Transverse colon (tissue), 4 donors: ENCODE measurements around the gene CFAP91. TPM values are rescaled to one million over a fixed set of nuclear protein-coding genes. Genes with fewer than 3 reads are reported as not detected.

Experiments
- DNase-seq: peaks from one replicate; pipeline ENCODE4 v3.0.0-alpha.2; 2019
- H3K27ac ChIP-seq, 4 donors: fragments of 200-600 bp; sonication (generic); 2 replicates each; pipeline ENCODE4 v1.5.1; 2016 to 2018; ENCODE audit warnings: inconsistent platforms in 4 of 4
- H3K27me3 ChIP-seq: fragments of 200-600 bp; sonication (generic); 2 replicates; pipeline ENCODE4 v1.5.1; 2017; ENCODE audit warnings: inconsistent platforms
- H3K36me3 ChIP-seq, 4 donors: fragments of 200-600 bp; sonication (generic); 2 replicates each; pipeline ENCODE4 v1.5.1; 2017 to 2019; ENCODE audit warnings: inconsistent platforms in 4 of 4
- H3K4me1 ChIP-seq, 4 donors: fragments of 200-600 bp; sonication (generic); 2 replicates each; pipeline ENCODE4 v1.5.1; 2017 to 2020; ENCODE audit warnings: inconsistent platforms in 4 of 4
- H3K4me3 ChIP-seq, 4 donors: fragments of 200-600 bp; sonication (generic); 1 replicate in 1 of 4; 2 replicates in 3 of 4; pipeline versions ENCODE4 v1.5.1 to v1.6.1; 2017 to 2019; ENCODE audit warnings: inconsistent platforms in 4 of 4
- H3K9me3 ChIP-seq, 2 donors: fragments of 200-600 bp; sonication (generic); 2 replicates each; pipeline ENCODE4 v1.5.1; 2017 to 2019; ENCODE audit warnings: inconsistent platforms in 2 of 2
- CTCF ChIP-seq, 5 experiments: fragments of 200-600 bp in 3 of 5; fragments of 450-650 bp in 2 of 5; sonication (generic) in 3 of 5; IDR thresholded peaks; 1 replicate in 2 of 5; 2 replicates in 3 of 5; pipeline ENCODE4 v1.5.1; 2016 to 2017; ENCODE audit warnings: antibody characterized with exemption in 5 of 5, inconsistent platforms in 3 of 5, mild to moderate bottlenecking in 2 of 5, moderate library complexity in 1 of 5
- EP300 ChIP-seq: sonication (generic); formaldehyde crosslinking; IDR thresholded peaks from one replicate; pipeline ENCODE4 v1.6.1; 2017; ENCODE audit warnings: antibody characterized with exemption, low read depth
- POLR2A ChIP-seq: fragments of 450-650 bp; IDR thresholded peaks from one replicate; pipeline ENCODE4 v1.6.1; 2016; ENCODE audit warnings: antibody characterized with exemption, mild to moderate bottlenecking, moderate library complexity
- POLR2AphosphoS5 ChIP-seq, 3 donors: sonication (generic); formaldehyde crosslinking; IDR thresholded peaks; one replicate each; pipeline ENCODE4 v1.6.1; 2016; ENCODE audit warnings: antibody characterized with exemption in 3 of 3
- WGBS, 2 donors: methylation state at CpG; one replicate each; pipeline ENCODE4 v1.1.5; 2018; ENCODE audit warnings: low coverage in 1 of 2; 5-methylcytosine and 5-hydroxymethylcytosine counted together
- in situ Hi-C, 4 donors: fragments of 200-750 bp; cut with MboI; loops; one replicate each; pipeline versions ENCODE4 v1.15.0 to v1.15.1; 2017; ENCODE audit warnings: low sequenced_read_pairs in 3 of 4, low pct_ligation_motif_present in 1 of 4, low pct_unique_long_range_greater_than_20kb in 1 of 4
- intact Hi-C: fragments of 100-400 bp; cut with DNase I; formaldehyde crosslinking; loops from one replicate; pipeline ENCODE4 v1.15.1; 2023; ENCODE audit warnings: low total_unique reads
- total RNA-seq, 4 donors: library from RNA; depleted of rRNA; stranded (reverse); fragments of >200 nt; gene quantifications; one replicate each; pipeline ENCODE4 v1.1.0, GENCODE V29; 2016

The CFAP91 gene
- total RNA-seq, 4 donors from 2014 or later = 1.4 to 5.4 TPM; not detected in 2

GRCh38 chr3:119726909-119727308 is 24.1 kb downstream of the CFAP91 start:
- 65 to 73% methylated on average over 2 of the region's 2 CpGs for WGBS, 2 donors
- Histone ChIP-seq H3K9me3 (no peaks in the 10 kb centered on the region), H3K36me3 (no peaks in the 10 kb centered on the region), H3K4me3 (no peak overlapping the region), H3K27ac (no peak overlapping the region), H3K4me1 (no peaks in the 10 kb centered on the region), H3K27me3 (no peaks in the 10 kb centered on the region)
- intact Hi-C loops = no loop called here
- DNase-seq = no peak
- TF ChIP-seq EP300 = no peak
- TF ChIP-seq CTCF (IDR thresholded peaks at IDR 0.05) = no peak
- TF ChIP-seq POLR2AphosphoS5 (IDR thresholded peaks at IDR 0.05) = no peak
- no peak for TF ChIP-seq POLR2A
- in situ Hi-C loops = no loop called here

GRCh38 chr3:119729996-119730395 is 27.2 kb downstream of the CFAP91 start:
- 92 to 95% methylated on average over 6 of the region's 6 CpGs for WGBS, 2 donors
- Histone ChIP-seq H3K4me1 (no peaks in the 10 kb centered on the region), H3K36me3 (no peaks in the 10 kb centered on the region), H3K27me3 (no peaks in the 10 kb centered on the region), H3K9me3 (no peaks in the 10 kb centered on the region), H3K4me3 (no peak overlapping the region), H3K27ac (no peak overlapping the region)
- DNase-seq = no peak
- intact Hi-C loops = no loop called here
- in situ Hi-C loops = no loop called here
- TF ChIP-seq CTCF (IDR thresholded peaks at IDR 0.05) = no peak
- TF ChIP-seq POLR2A = no peak
- no peak for TF ChIP-seq EP300
- no peak for TF ChIP-seq POLR2AphosphoS5 (IDR thresholded peaks at IDR 0.05)

GRCh38 chr3:119731560-119732343 is 28.9 kb downstream of the CFAP91 start:
- Histone ChIP-seq H3K4me1 (no peaks in the 10 kb centered on the region), H3K27ac (no peak overlapping the region), H3K27me3 (no peaks in the 10 kb centered on the region), H3K9me3 (no peaks in the 10 kb centered on the region), H3K36me3 (no peaks in the 10 kb centered on the region), H3K4me3 (no peak overlapping the region)
- intact Hi-C loops (no loop called here), in situ Hi-C loops (no loop called here)
- no peak for TF ChIP-seq POLR2AphosphoS5 (IDR thresholded peaks at IDR 0.05)
- TF ChIP-seq POLR2A = no peak
- no peak for TF ChIP-seq EP300
- TF ChIP-seq CTCF (IDR thresholded peaks at IDR 0.05) = no peak
- WGBS, 2 donors = 74 to 87% methylated on average over 7 to 8 of the region's 8 CpGs
- no peak for DNase-seq

GRCh38 chr3:119733812-119734211 is 31.0 kb downstream of the CFAP91 start:
- Histone ChIP-seq H3K9me3 (no peaks in the 10 kb centered on the region), H3K27me3 (no peaks in the 10 kb centered on the region), H3K27ac (no peak overlapping the region), H3K4me3 (no peak overlapping the region), H3K36me3 (no peaks in the 10 kb centered on the region), H3K4me1 (no peaks in the 10 kb centered on the region)
- in situ Hi-C loops (no loop called here), intact Hi-C loops (no loop called here)
- WGBS, 2 donors = 87 to 96% methylated on average over 3 to 5 of the region's 5 CpGs
- TF ChIP-seq EP300 = no peak
- no peak for TF ChIP-seq POLR2AphosphoS5 (IDR thresholded peaks at IDR 0.05)
- no peak for TF ChIP-seq CTCF (IDR thresholded peaks at IDR 0.05)
- no peak for TF ChIP-seq POLR2A
- DNase-seq = no peak
